Loucy (cell line): ENCODE data around the gene CANT1.

ENCODE experiments used
- H2AFZ ChIP-seq: fragments of 200-600 bp; sonication (generic); 2 replicates; pipeline ENCODE4 v1.6.0; 2016; ENCODE audit warnings: antibody characterized with exemption, mild to moderate bottlenecking, low read length, moderate library complexity
- H3F3A ChIP-seq: fragments of 200-600 bp; 2 replicates; pipeline ENCODE4 v1.6.0; 2016; ENCODE audit warnings: antibody characterized with exemption, low read depth, mild to moderate bottlenecking
- H3K27me3 ChIP-seq: fragments of 200-600 bp; sonication (generic); 2 replicates; pipeline ENCODE4 v1.6.1; 2014; ENCODE audit warnings: low read length, mild to moderate bottlenecking; ENCODE audit not compliant: insufficient read depth, poor library complexity, severe bottlenecking
- H3K36me3 ChIP-seq: fragments of 200-600 bp; sonication (generic); 2 replicates; pipeline ENCODE4 v1.6.1; 2016; ENCODE audit warnings: low read length; ENCODE audit not compliant: insufficient read depth
- H3K4me1 ChIP-seq: fragments of 200-600 bp; sonication (generic); 2 replicates; pipeline ENCODE4 v1.5.1; 2014; ENCODE audit warnings: low read length, mild to moderate bottlenecking; ENCODE audit not compliant: insufficient read depth, poor library complexity, severe bottlenecking
- H3K4me2 ChIP-seq: fragments of 200-600 bp; sonication (generic); 2 replicates; pipeline ENCODE4 v1.6.0; 2014; ENCODE audit warnings: antibody characterized with exemption, low read length, low read depth, mild to moderate bottlenecking; ENCODE audit not compliant: poor library complexity, severe bottlenecking
- H3K4me3 ChIP-seq: fragments of 200-600 bp; sonication (generic); 2 replicates; pipeline ENCODE4 v1.5.1; 2014; ENCODE audit warnings: low read length, mild to moderate bottlenecking, mixed read lengths; ENCODE audit not compliant: poor library complexity, severe bottlenecking
- H3K79me2 ChIP-seq: fragments of 200-600 bp; sonication (generic); 2 replicates; pipeline ENCODE4 v1.6.1; 2014; ENCODE audit warnings: low read length; ENCODE audit not compliant: insufficient read depth
- H3K9ac ChIP-seq: fragments of 200-600 bp; sonication (generic); 2 replicates; pipeline ENCODE4 v1.6.0; 2014; ENCODE audit warnings: mild to moderate bottlenecking, low read depth, low read length, moderate library complexity; ENCODE audit not compliant: poor library complexity, severe bottlenecking
- H3K9me2 ChIP-seq: fragments of 200-600 bp; sonication (generic); replicated peaks from 2 replicates; pipeline ENCODE4 v1.6.1; 2016; ENCODE audit warnings: low read depth, low read length, mixed read lengths
- H3K9me3 ChIP-seq: fragments of 200-600 bp; sonication (generic); 2 replicates; pipeline ENCODE4 v1.6.1; 2014; ENCODE audit warnings: mild to moderate bottlenecking, antibody characterized with exemption, low read length, low read depth; ENCODE audit not compliant: insufficient read depth
- H4K20me1 ChIP-seq: fragments of 200-600 bp; sonication (generic); 2 replicates; pipeline ENCODE4 v1.6.0; 2014; ENCODE audit warnings: antibody characterized with exemption, low read length, mild to moderate bottlenecking; ENCODE audit not compliant: insufficient read depth, poor library complexity, severe bottlenecking
- EZH2phosphoT487 ChIP-seq: fragments of 200-600 bp; IDR thresholded peaks from 2 replicates; pipeline ENCODE4 v1.6.1; 2018; ENCODE audit warnings: antibody characterized with exemption, mild to moderate bottlenecking, moderate library complexity, borderline replicate concordance
- TF ChIP-seq, protein P1 (sequence below): fragments of 200-600 bp; sonication (generic); conservative IDR thresholded peaks from 2 replicates; pipeline ENCODE4 v1.5.1; 2014; ENCODE audit warnings: mild to moderate bottlenecking, antibody characterized with exemption, low read length

Gene CANT1

GRCh38 chr17:79051306-79051705, 41.7 kb upstream of the CANT1 start:
- Histone ChIP-seq H3K9ac (no peak overlapping the region), H3F3A (no peaks in the 10 kb centered on the region), H3K79me2 (no peaks in the 10 kb centered on the region), H4K20me1 (no peaks in the 10 kb centered on the region), H2AFZ (no peak overlapping the region), H3K9me2 (no peaks in the 10 kb centered on the region), H3K4me1 (no peaks in the 10 kb centered on the region), H3K4me3 (no peak overlapping the region), H3K4me2 (no peak overlapping the region), H3K9me3 (no peaks in the 10 kb centered on the region), H3K36me3 (no peaks in the 10 kb centered on the region), H3K27me3 (no peaks in the 10 kb centered on the region)
- TF ChIP-seq, protein P1, sequence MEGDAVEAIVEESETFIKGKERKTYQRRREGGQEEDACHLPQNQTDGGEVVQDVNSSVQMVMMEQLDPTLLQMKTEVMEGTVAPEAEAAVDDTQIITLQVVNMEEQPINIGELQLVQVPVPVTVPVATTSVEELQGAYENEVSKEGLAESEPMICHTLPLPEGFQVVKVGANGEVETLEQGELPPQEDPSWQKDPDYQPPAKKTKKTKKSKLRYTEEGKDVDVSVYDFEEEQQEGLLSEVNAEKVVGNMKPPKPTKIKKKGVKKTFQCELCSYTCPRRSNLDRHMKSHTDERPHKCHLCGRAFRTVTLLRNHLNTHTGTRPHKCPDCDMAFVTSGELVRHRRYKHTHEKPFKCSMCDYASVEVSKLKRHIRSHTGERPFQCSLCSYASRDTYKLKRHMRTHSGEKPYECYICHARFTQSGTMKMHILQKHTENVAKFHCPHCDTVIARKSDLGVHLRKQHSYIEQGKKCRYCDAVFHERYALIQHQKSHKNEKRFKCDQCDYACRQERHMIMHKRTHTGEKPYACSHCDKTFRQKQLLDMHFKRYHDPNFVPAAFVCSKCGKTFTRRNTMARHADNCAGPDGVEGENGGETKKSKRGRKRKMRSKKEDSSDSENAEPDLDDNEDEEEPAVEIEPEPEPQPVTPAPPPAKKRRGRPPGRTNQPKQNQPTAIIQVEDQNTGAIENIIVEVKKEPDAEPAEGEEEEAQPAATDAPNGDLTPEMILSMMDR: no peak
- TF ChIP-seq EZH2phosphoT487: no peak

GRCh38 chr17:79050551-79050950, 41.0 kb upstream of the CANT1 start:
- Histone ChIP-seq H3K4me3 (no peak overlapping the region), H3K9me2 (no peaks in the 10 kb centered on the region), H4K20me1 (no peaks in the 10 kb centered on the region), H3K27me3 (no peaks in the 10 kb centered on the region), H3K79me2 (no peaks in the 10 kb centered on the region), H3K36me3 (no peaks in the 10 kb centered on the region), H3K9ac (no peak overlapping the region), H3K4me1 (no peaks in the 10 kb centered on the region), H3K9me3 (no peaks in the 10 kb centered on the region), H3K4me2 (no peak overlapping the region), H3F3A (no peaks in the 10 kb centered on the region), H2AFZ (no peak overlapping the region)
- TF ChIP-seq, protein P1: no peak
- TF ChIP-seq EZH2phosphoT487: no peak

GRCh38 chr17:79049821-79050220, 40.3 kb upstream of the CANT1 start:
- no peaks in the 10 kb centered on the region for H3K4me1 ChIP-seq
- H2AFZ ChIP-seq: no peak overlapping the region
- no peak overlapping the region for H3K4me3 ChIP-seq
- TF ChIP-seq EZH2phosphoT487: no peak
- TF ChIP-seq, protein P1: no peak
- H3K79me2 ChIP-seq: no peaks in the 10 kb centered on the region
- no peaks in the 10 kb centered on the region for H3K27me3 ChIP-seq
- no peak overlapping the region for H3K4me2 ChIP-seq
- H3K9me2 ChIP-seq: no peaks in the 10 kb centered on the region
- no peaks in the 10 kb centered on the region for H3K36me3 ChIP-seq
- H4K20me1 ChIP-seq: no peaks in the 10 kb centered on the region
- H3K9me3 ChIP-seq: no peaks in the 10 kb centered on the region
- no peaks in the 10 kb centered on the region for H3F3A ChIP-seq
- H3K9ac ChIP-seq: no peak overlapping the region
